Epithelial cell of proximal tubule (primary cell): Measurements from ENCODE around the gene DCHS2. TPM values are rescaled to one million over a fixed set of nuclear protein-coding genes. Genes with fewer than 3 reads are reported as not detected.

ENCODE experiments used
- DNase-seq: peaks from one replicate; pipeline ENCODE4 v3.0.0-alpha.2; 2011; ENCODE audit warnings: low read depth
- H3K4me3 ChIP-seq: 2 replicates; pipeline ENCODE4 v1.5.1; 2011; ENCODE audit warnings: low read depth, mild to moderate bottlenecking, low read length
- CTCF ChIP-seq: conservative IDR thresholded peaks from 2 replicates; pipeline ENCODE4 v1.5.1; 2012; ENCODE audit warnings: low read depth, mild to moderate bottlenecking, low read length
- total RNA-seq: library from RNA; depleted of rRNA; stranded (reverse); fragments of >200 nt; gene quantifications from 2 replicates; pipeline ENCODE4 v1.2.3, GENCODE V29; 2015

The DCHS2 gene
- total RNA-seq, 1 donor from 2014 or later: 0.12 TPM

- no peak overlapping the region for H3K4me3 ChIP-seq
- no peak for DNase-seq
Measured at GRCh38 chr4:154506253-154506652, 14.7 kb upstream of the DCHS2 start.

GRCh38 chr4:154503598-154503997 lies 12.0 kb upstream of the DCHS2 start:
- H3K4me3 ChIP-seq: no peak overlapping the region
- TF ChIP-seq CTCF: peak; percentile 68
- DNase-seq: no peak

More at GRCh38 chr4:154506253-154506652, 14.7 kb upstream of the DCHS2 start:
- peak; percentile 71 for TF ChIP-seq CTCF

- no peak overlapping the region for H3K4me3 ChIP-seq
- no peak for TF ChIP-seq CTCF
- no peak for DNase-seq
Measured at GRCh38 chr4:154502111-154502510, 10.5 kb upstream of the DCHS2 start.

GRCh38 chr4:154497889-154498288 lies 6.3 kb upstream of the DCHS2 start:
- TF ChIP-seq CTCF: no peak
- no peak overlapping the region for H3K4me3 ChIP-seq
- DNase-seq: no peak

- no peak for DNase-seq
- no peak for TF ChIP-seq CTCF
- no peak overlapping the region for H3K4me3 ChIP-seq
Measured at GRCh38 chr4:154495867-154496266, 4.3 kb upstream of the DCHS2 start.

- no peak for TF ChIP-seq CTCF
- no peak overlapping the region for H3K4me3 ChIP-seq
- no peak for DNase-seq
Measured at GRCh38 chr4:154492288-154492687, 689 bp upstream of the DCHS2 start.

GRCh38 chr4:154490583-154491340 lies 837 bp downstream of the DCHS2 start:
- TF ChIP-seq CTCF: no peak
- peak overlapping the region; percentile 35 for H3K4me3 ChIP-seq
- DNase-seq: no peak
